Measurements from ENCODE around the gene FAM219A.

The FAM219A gene

GRCh38 chr9:34381323-34381722, 77.0 kb downstream of the FAM219A start:
- no peak for TF ChIP-seq CTCF (IDR thresholded peaks at IDR 0.05; ENCODE audit: low read depth, low read length)
- no peak for DNase-seq (ENCODE audit: extremely low read depth, low read depth)

DNA sequence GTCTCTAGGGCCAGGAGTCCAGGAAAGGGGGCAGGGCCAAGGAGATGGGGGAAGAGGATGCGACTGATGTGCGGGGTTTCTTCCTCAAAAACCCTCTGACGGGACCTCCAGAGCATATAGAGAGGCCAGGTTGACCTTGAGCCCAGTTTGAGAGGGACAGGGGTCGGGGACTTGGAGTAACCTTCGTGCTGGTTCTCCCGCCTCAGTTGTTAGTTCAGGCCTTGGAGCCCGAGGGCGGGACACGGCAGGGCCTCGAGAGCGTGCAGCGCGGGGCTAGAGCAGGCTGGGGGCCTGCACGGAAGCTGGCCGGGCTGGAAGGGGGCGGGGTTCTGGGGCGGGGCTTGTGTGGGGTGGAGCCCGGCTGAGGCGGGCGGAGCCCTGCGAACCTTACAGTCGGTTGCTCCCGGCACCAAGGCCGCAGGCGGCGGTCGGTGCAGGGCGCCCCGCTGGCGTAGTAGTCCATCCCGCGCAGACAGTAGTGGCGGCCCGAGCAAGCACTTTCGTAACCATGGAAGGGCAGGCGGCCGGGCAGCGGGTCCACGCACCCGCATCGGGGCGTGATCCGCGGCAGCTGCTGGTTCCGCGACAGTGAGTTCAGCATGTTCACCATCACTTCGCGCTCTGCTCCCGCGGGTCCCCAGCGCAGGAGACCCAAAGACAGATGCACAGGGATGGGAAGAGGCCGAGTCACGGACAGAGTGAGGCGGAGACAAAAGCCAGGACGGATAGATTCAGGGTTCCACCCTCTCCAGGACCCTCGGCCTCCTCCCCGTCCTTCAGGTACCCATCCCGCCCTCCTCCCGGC, 77.7 kb downstream of the FAM219A start:
- TF ChIP-seq CTCF (IDR thresholded peaks at IDR 0.05; ENCODE audit: low read depth, low read length) = no peak
- peak; percentile 48 for DNase-seq (ENCODE audit: extremely low read depth, low read depth)

- no peak for TF ChIP-seq CTCF (IDR thresholded peaks at IDR 0.05; ENCODE audit: low read depth, low read length)
- no peak for DNase-seq (ENCODE audit: extremely low read depth, low read depth)
These were observed 78.3 kb downstream of the FAM219A start for GRCh38 chr9:34380034-34380510.

GRCh38 chr9:34379334-34380033, 78.9 kb downstream of the FAM219A start:
- no peak; the same call in none of the 2 replicates for TF ChIP-seq CTCF (IDR thresholded peaks at IDR 0.05; ENCODE audit: low read depth, low read length)

DNA sequence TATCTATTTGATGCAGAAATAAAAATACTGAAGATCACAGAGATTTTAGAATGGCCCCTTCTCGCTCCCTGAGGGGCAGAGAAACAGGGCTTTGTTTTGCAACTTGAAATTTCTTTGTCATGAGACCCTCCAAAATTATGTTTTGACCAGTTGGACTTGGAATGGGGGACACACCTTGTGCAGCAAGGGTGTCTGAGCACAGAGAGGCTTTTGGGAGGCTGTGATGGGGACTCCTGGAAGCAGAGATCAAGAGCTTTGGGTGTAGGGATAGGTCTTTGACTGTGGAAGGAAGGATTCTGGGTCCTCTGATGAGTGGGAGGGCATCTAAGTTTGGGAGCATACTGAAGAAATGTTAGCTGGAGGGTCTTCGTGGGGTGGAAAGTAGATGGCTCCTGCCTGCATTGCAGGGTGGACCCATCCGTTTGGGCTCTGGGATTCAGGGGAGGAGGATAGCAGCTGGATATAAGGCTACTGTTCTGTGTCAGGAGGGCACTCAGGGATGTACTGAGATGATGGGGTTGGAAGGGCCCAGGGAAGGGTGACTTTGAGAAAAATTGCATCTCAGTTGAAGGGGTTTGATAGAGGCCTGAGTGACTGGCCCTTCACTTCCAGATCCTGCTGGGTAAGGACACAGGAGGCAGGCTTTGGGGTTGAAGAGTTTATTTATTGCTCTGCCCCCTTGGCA, 79.9 kb downstream of the FAM219A start:
- TF ChIP-seq CTCF (IDR thresholded peaks at IDR 0.05; ENCODE audit: low read depth, low read length) = no peak
- no peak for DNase-seq (ENCODE audit: extremely low read depth, low read depth)

More at GRCh38 chr9:34379334-34380033, 78.9 kb downstream of the FAM219A start:
- peak; percentile 54 for DNase-seq (ENCODE audit: extremely low read depth, low read depth)

GRCh38 chr9:34377404-34377746, 81.0 kb downstream of the FAM219A start:
- DNase-seq (ENCODE audit: extremely low read depth, low read depth) = no peak
- TF ChIP-seq CTCF (IDR thresholded peaks at IDR 0.05; ENCODE audit: low read depth, low read length) = no peak
